NCI-H1105 treated with DMSO at 0.1 percent for 48 hours (cell line): Measurements from ENCODE around the gene PBRM1.
A peak's percentile ranks its signal among the peaks of the same experiment; 100 is the strongest.
"Not testable (repeated sequence)": the region's sequence is repeated elsewhere in the genome, so short reads cannot be mapped to it uniquely, and the experiment has no call there.

Source experiments
- DNase-seq: peaks from one replicate; lab custom pipeline; 2025; lab: John Stamatoyannopoulos, UW

PBRM1 gene

GRCh38 chr3:52685709-52686691 lies at the start of gene PBRM1, which contains the start of gene GNL3:
TSS of gene PBRM1 (minus strand) at chr3:52685913.
TSS of gene GNL3 (plus strand) at chr3:52686032. CDS start at chr3:52686093, 61 bp downstream.
- DNase-seq = peak; percentile 79

- DNase-seq = no peak
These were observed 47.7 kb upstream of the PBRM1 start for GRCh38 chr3:52733256-52733891.

GRCh38 chr3:52731590-52731989 lies 45.9 kb upstream of the PBRM1 start:
- DNase-seq = no peak

GRCh38 chr3:52730681-52731080 lies 45.0 kb upstream of the PBRM1 start:
- no peak for DNase-seq

GRCh38 chr3:52728753-52729152 lies 43.0 kb upstream of the PBRM1 start:
- DNase-seq = not testable (repeated sequence)

GRCh38 chr3:52724511-52724910 lies 38.8 kb upstream of the PBRM1 start:
- DNase-seq = no peak

- no peak for DNase-seq
These were observed 38.2 kb upstream of the PBRM1 start for GRCh38 chr3:52723935-52724334.

GRCh38 chr3:52722491-52722890 lies 36.8 kb upstream of the PBRM1 start:
- no peak for DNase-seq

GRCh38 chr3:52721730-52722008 lies 36.0 kb upstream of the PBRM1 start:
- DNase-seq = no peak

- no peak for DNase-seq
These were observed 35.5 kb upstream of the PBRM1 start for GRCh38 chr3:52721002-52721729.

GRCh38 chr3:52719618-52720017 lies 33.9 kb upstream of the PBRM1 start:
- DNase-seq = no peak

GRCh38 chr3:52715714-52716305 lies 30.1 kb upstream of the PBRM1 start:
- DNase-seq = no peak

- no peak for DNase-seq
These were observed 28.9 kb upstream of the PBRM1 start for GRCh38 chr3:52714335-52715302.

GRCh38 chr3:52712291-52713212 lies 26.8 kb upstream of the PBRM1 start:
- DNase-seq = no peak

GRCh38 chr3:52710512-52710911 lies 24.8 kb upstream of the PBRM1 start:
- DNase-seq = no peak

GRCh38 chr3:52707585-52707984 lies 21.9 kb upstream of the PBRM1 start:
- no peak for DNase-seq

- DNase-seq = peak; percentile 61
These were observed 20.3 kb upstream of the PBRM1 start, which contains the start of the genes GLT8D1 and SPCS1 for GRCh38 chr3:52705688-52706686. TSS of gene GLT8D1 (minus strand) at chr3:52705791. CDS start at chr3:52700460, 5,331 bp downstream. TSS of gene SPCS1 (plus strand) at chr3:52706106. CDS start at chr3:52706247, 141 bp downstream.

- DNase-seq = no peak
These were observed 19.6 kb upstream of the PBRM1 start for GRCh38 chr3:52705438-52705687.
